Measurements from ENCODE around the gene SLC41A2.

DNA sequence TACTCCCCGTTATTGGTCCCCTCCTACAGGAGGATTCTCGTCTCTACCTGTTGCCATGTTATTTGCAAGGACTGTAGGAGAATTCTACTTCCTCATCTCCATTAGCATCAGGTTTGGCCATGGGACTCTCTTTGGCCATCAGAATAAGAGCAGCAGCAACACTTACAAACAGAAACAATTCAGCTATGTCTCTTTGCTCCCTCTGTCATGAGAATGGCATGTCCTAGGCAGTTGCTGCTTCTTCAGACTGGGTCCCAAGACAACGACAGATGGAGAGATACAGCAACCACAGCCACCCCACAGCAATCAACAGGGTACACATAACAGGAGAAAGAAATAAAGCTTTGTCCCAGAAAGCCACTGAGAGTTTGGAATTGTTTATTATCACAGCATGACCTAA, 19.7 kb downstream of the SLC41A2 start:
- TF ChIP-seq MEF2D (CRISPR knock-in tag; IDR thresholded peaks at IDR 0.05) (no peak), NR1H2 (CRISPR knock-in tag; IDR thresholded peaks at IDR 0.05; ENCODE audit: borderline replicate concordance, low read depth) (no peak), NPAS2 (CRISPR knock-in tag; IDR thresholded peaks at IDR 0.05; ENCODE audit: borderline replicate concordance) (no peak), EZH2 (conservative IDR thresholded peaks at IDR 0.05; ENCODE audit: low read depth, low read length) (no peak), NRL (CRISPR knock-in tag; IDR thresholded peaks at IDR 0.05; ENCODE audit: borderline replicate concordance) (no peak), KDM4B (CRISPR knock-in tag; IDR thresholded peaks at IDR 0.05) (no peak), STAT6 (CRISPR knock-in tag; IDR thresholded peaks at IDR 0.05; ENCODE audit: borderline replicate concordance) (no peak), ATF7 (IDR thresholded peaks at IDR 0.05) (no peak), ATF7 (CRISPR knock-in tag; IDR thresholded peaks at IDR 0.05) (no peak), MEIS1 (CRISPR knock-in tag; IDR thresholded peaks at IDR 0.05; ENCODE audit: borderline replicate concordance) (no peak)
- TF ChIP-seq, protein P1, sequence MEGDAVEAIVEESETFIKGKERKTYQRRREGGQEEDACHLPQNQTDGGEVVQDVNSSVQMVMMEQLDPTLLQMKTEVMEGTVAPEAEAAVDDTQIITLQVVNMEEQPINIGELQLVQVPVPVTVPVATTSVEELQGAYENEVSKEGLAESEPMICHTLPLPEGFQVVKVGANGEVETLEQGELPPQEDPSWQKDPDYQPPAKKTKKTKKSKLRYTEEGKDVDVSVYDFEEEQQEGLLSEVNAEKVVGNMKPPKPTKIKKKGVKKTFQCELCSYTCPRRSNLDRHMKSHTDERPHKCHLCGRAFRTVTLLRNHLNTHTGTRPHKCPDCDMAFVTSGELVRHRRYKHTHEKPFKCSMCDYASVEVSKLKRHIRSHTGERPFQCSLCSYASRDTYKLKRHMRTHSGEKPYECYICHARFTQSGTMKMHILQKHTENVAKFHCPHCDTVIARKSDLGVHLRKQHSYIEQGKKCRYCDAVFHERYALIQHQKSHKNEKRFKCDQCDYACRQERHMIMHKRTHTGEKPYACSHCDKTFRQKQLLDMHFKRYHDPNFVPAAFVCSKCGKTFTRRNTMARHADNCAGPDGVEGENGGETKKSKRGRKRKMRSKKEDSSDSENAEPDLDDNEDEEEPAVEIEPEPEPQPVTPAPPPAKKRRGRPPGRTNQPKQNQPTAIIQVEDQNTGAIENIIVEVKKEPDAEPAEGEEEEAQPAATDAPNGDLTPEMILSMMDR (CRISPR knock-in tag; IDR thresholded peaks at IDR 0.05): no peak
- TF ChIP-seq, protein P2, sequence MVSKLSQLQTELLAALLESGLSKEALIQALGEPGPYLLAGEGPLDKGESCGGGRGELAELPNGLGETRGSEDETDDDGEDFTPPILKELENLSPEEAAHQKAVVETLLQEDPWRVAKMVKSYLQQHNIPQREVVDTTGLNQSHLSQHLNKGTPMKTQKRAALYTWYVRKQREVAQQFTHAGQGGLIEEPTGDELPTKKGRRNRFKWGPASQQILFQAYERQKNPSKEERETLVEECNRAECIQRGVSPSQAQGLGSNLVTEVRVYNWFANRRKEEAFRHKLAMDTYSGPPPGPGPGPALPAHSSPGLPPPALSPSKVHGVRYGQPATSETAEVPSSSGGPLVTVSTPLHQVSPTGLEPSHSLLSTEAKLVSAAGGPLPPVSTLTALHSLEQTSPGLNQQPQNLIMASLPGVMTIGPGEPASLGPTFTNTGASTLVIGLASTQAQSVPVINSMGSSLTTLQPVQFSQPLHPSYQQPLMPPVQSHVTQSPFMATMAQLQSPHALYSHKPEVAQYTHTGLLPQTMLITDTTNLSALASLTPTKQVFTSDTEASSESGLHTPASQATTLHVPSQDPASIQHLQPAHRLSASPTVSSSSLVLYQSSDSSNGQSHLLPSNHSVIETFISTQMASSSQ (IDR thresholded peaks at IDR 0.05; ENCODE audit: low read depth): no peak
- TF ChIP-seq, protein P2 (CRISPR knock-in tag; IDR thresholded peaks at IDR 0.05; ENCODE audit: borderline replicate concordance): no peak
- TF ChIP-seq, protein P3, sequence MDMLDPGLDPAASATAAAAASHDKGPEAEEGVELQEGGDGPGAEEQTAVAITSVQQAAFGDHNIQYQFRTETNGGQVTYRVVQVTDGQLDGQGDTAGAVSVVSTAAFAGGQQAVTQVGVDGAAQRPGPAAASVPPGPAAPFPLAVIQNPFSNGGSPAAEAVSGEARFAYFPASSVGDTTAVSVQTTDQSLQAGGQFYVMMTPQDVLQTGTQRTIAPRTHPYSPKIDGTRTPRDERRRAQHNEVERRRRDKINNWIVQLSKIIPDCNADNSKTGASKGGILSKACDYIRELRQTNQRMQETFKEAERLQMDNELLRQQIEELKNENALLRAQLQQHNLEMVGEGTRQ (IDR thresholded peaks at IDR 0.05; ENCODE audit: low read depth, low read length): no peak
- TF ChIP-seq, protein P3 (CRISPR knock-in tag; IDR thresholded peaks at IDR 0.05; ENCODE audit: borderline replicate concordance): no peak
- TF ChIP-seq, protein P4, sequence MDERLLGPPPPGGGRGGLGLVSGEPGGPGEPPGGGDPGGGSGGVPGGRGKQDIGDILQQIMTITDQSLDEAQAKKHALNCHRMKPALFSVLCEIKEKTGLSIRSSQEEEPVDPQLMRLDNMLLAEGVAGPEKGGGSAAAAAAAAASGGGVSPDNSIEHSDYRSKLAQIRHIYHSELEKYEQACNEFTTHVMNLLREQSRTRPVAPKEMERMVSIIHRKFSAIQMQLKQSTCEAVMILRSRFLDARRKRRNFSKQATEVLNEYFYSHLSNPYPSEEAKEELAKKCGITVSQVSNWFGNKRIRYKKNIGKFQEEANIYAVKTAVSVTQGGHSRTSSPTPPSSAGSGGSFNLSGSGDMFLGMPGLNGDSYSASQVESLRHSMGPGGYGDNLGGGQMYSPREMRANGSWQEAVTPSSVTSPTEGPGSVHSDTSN (CRISPR knock-in tag; IDR thresholded peaks at IDR 0.05): no peak

Data from HepG2 (cell line).